Mammary microvascular endothelial cell (primary cell): ENCODE results near the gene SLC36A2. TPM values are rescaled to one million over a fixed set of nuclear protein-coding genes. Genes with fewer than 3 reads are reported as not detected.

Experiments used
- total RNA-seq: library from RNA; depleted of rRNA; stranded (reverse); fragments of >200 nt; gene quantifications from 2 replicates; pipeline ENCODE4 v1.2.3, GENCODE V29; 2015

SLC36A2 gene
- not detected in 2 replicates for total RNA-seq

GRCh38 chr5:151347369-151347768, at the start of gene SLC36A2:
SLC36A2 (minus strand) TSS chr5:151347559; CDS start chr5:151347460, 99 bp downstream.

GRCh38 chr5:151303666-151304065, 43.7 kb downstream of the SLC36A2 start, which contains the start of gene SLC36A3:
SLC36A3 (minus strand) TSS chr5:151303766; CDS start chr5:151303354, 412 bp downstream.

Other genes with a start within 250 kb of the SLC36A2 start
- gene ANXA6, start 189.8 kb downstream of the SLC36A2 start, total RNA-seq: 239 and 248 TPM in 2 replicates
- gene CCDC69, start 123.5 kb downstream of the SLC36A2 start, total RNA-seq: 18.6 and 18.7 TPM in 2 replicates
- 27.6 and 28.6 TPM in 2 replicates for gene GM2A, start 94.4 kb downstream of the SLC36A2 start, total RNA-seq
- not detected in 2 replicates for gene SLC36A3, start 43.8 kb downstream of the SLC36A2 start, total RNA-seq
- 9.0 and 10.1 TPM in 2 replicates for gene SLC36A1, start 100.0 kb upstream of the SLC36A2 start, total RNA-seq
- gene FAT2, start 243.8 kb upstream of the SLC36A2 start, total RNA-seq: not detected in 2 replicates